IPS DF 6.9 (cell line): ENCODE measurements around the gene CNN3.

Source experiments
- DNase-seq: peaks from one replicate; pipeline ENCODE4 v3.0.0-alpha.2; 2013; ENCODE audit warnings: low read depth, low spot score
- H3K27ac ChIP-seq: one replicate; pipeline ENCODE4 v1.5.1; 2013; ENCODE audit warnings: low read length, control low read depth
- H3K27me3 ChIP-seq: 2 replicates; pipeline ENCODE4 v1.6.1; 2013; ENCODE audit warnings: mild to moderate bottlenecking, low read length; ENCODE audit not compliant: control insufficient read depth, insufficient read depth
- H3K36me3 ChIP-seq: 2 replicates; pipeline ENCODE4 v1.6.1; 2013; ENCODE audit warnings: low read length; ENCODE audit not compliant: control insufficient read depth, insufficient read depth
- H3K4me1 ChIP-seq: 2 replicates; pipeline ENCODE4 v1.6.1; 2013; ENCODE audit warnings: low read length; ENCODE audit not compliant: control insufficient read depth, insufficient read depth
- H3K4me3 ChIP-seq: 2 replicates; pipeline ENCODE4 v1.5.1; 2013; ENCODE audit warnings: mild to moderate bottlenecking, low read length
- H3K9me3 ChIP-seq: 2 replicates; pipeline ENCODE4 v1.6.1; 2013; ENCODE audit warnings: low read length, inconsistent platforms; ENCODE audit not compliant: control insufficient read depth, insufficient read depth
- WGBS: extraction: QIAGEN DNeasy Blood & Tissue Kit; methylation state at CpG from one replicate; pipeline ENCODE4 v1.1.7; 2013; ENCODE audit warnings: mixed read lengths, missing lambda C conversion rate; ENCODE audit not compliant: insufficient read length, insufficient coverage; 5-methylcytosine and 5-hydroxymethylcytosine counted together

Gene CNN3

DNA sequence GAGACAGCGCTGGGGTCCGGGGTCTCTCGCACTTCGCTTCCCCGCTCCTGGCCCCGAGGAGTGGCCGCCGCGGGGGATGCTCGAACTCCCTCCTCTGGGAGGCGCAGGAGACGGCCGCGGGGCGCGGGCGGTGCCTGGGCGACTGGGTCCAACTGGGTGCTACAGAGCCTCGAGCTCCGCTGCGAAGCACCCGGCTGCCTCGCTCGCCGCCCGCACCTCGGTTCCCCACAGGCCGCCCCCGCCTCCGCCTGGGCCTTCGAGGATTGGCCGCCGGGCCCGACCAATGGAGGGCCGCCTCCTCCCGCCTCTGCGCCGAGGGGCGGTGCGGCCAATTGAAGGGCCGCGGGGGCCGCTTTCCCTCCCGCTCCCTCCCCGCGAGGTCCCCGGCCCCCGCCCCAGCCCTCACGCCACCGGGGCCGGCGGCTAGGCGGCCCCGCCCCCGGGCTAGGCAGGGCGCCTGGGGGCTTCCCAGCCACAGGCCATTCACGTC lies at the start of gene CNN3:
Gene CNN3, minus strand, starts transcription at position 196 of the 490 bp plus-strand sequence. CDS start 216 bp downstream, outside the sequence.
- Histone ChIP-seq H3K4me1 (peaks cover 5% of the 10 kb centered on the region; the same call in 1 of the 2 replicates), H3K9me3 (no peaks in the 10 kb centered on the region), H3K36me3 (no peaks in the 10 kb centered on the region), H3K27ac (no peak within 1 kb of the TSS), H3K4me3 (peak within 1 kb of the TSS; percentile 77), H3K27me3 (no peaks in the 10 kb centered on the region)
- WGBS = no CpG with 5 or more reads among the region's 57 CpGs
- peak; percentile 55 for DNase-seq

DNA sequence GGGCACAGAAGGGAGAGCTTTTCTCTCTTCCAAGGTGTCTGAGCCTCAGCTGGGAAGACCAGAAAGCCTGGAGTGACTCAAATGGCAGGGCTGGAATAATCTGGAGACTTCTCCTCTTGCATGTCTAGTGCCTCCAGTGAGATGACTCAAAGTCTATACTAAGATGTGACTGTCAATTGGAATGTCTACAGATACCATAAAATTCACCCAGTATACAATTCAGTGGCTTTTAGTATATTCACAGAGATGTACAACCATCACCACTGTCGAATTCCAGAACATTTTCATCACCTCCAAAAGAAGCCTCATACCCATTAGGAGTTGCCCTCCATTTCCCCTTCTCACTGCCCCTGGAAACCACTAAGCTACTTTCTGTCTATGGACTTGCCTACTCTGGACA lies 47.9 kb upstream of the CNN3 start:
- Histone ChIP-seq H3K27me3 (no peaks in the 10 kb centered on the region), H3K9me3 (no peaks in the 10 kb centered on the region), H3K4me1 (peaks cover 1% of the 10 kb centered on the region; the same call in 1 of the 2 replicates), H3K4me3 (no peak overlapping the region), H3K27ac (no peak overlapping the region), H3K36me3 (no peaks in the 10 kb centered on the region)
- WGBS = no CpG with 5 or more reads among the region's 1 CpG
- DNase-seq = no peak

DNA sequence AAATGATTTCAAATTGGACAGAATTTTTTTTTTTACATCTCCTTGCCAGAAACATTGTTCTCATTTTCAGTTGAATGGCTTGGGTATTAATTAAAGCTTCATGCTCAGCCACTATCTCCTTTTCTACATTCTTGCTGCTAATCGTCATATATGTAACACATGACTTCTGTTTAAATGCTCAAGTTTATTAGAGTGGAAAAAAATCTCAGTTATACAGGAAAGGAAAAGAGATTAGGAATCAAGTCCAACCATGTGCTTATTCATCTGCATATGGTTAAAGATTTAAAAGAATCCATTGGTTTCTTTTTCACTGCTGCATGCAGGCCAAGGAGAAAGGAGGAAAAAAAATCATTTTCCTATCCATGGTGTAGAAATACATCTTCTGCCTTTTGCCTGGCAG lies 47.3 kb upstream of the CNN3 start:
- no peak overlapping the region for H3K4me3 ChIP-seq
- peaks cover 1% of the 10 kb centered on the region; the same call in 1 of the 2 replicates for H3K4me1 ChIP-seq
- H3K27ac ChIP-seq = no peak overlapping the region
- no peaks in the 10 kb centered on the region for H3K36me3 ChIP-seq
- DNase-seq = no peak
- no peaks in the 10 kb centered on the region for H3K27me3 ChIP-seq
- no CpG with 5 or more reads among the region's 1 CpG for WGBS
- no peaks in the 10 kb centered on the region for H3K9me3 ChIP-seq

DNA sequence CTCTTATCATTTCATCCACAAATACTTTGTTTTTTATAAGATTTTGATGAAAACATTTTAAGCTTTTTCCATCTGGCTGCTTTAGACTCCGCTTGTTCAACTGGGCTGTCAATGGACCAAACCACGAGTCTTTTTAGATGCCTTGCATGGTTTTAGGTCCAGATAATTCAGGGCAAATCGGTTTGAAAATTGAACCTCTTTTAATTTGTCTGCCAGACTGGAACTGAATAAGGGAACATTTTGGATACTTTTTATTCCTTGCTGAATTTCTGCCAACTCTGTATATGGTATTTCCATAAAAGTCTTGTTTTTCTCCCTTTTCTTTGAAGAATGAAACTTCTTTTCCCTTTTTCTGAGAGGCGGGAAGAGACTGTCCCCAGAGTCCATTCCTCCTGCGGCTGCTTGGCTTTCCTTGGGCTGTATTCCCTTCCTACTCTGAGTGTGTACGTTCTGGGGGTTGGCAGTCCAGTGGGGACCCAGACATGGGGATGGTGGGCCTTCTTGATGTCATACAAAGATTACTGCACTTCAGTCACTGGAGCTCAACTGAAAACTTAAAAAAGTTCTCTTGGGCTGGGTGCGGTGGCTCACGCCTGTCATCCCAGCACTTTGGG lies 46.5 kb upstream of the CNN3 start:
- peaks cover 1% of the 10 kb centered on the region; the same call in 1 of the 2 replicates for H3K4me1 ChIP-seq
- no CpG with 5 or more reads among the region's 8 CpGs for WGBS
- H3K27me3 ChIP-seq = no peaks in the 10 kb centered on the region
- no peaks in the 10 kb centered on the region for H3K9me3 ChIP-seq
- H3K27ac ChIP-seq = no peak overlapping the region
- H3K4me3 ChIP-seq = no peak overlapping the region
- no peaks in the 10 kb centered on the region for H3K36me3 ChIP-seq
- DNase-seq = no peak

DNA sequence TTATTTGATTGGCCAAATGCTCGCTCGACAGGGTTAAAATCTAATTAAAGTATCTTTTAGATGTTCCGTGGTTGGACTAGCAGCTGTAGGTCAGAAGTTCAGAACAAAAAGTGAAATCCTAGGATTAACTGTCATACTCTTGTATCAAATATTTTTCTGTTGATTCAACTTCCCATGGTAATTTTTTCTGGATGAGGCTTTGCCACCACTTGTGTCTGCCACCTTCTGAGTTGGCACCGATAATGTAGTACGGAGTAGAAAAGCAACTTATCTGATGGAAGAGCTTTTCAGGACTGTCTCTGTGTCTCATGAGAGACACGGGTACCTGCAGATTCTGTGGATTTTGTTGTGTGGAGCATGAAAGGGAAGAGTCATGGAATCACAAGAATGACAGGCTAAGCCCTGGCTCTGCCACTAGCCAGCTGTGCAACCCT lies 44.6 kb upstream of the CNN3 start:
- H3K36me3 ChIP-seq = no peaks in the 10 kb centered on the region
- no peaks in the 10 kb centered on the region for H3K9me3 ChIP-seq
- no CpG with 5 or more reads among the region's 6 CpGs for WGBS
- peaks cover 1% of the 10 kb centered on the region; the same call in 1 of the 2 replicates for H3K4me1 ChIP-seq
- H3K27me3 ChIP-seq = no peaks in the 10 kb centered on the region
- H3K4me3 ChIP-seq = no peak overlapping the region
- DNase-seq = no peak
- H3K27ac ChIP-seq = no peak overlapping the region

DNA sequence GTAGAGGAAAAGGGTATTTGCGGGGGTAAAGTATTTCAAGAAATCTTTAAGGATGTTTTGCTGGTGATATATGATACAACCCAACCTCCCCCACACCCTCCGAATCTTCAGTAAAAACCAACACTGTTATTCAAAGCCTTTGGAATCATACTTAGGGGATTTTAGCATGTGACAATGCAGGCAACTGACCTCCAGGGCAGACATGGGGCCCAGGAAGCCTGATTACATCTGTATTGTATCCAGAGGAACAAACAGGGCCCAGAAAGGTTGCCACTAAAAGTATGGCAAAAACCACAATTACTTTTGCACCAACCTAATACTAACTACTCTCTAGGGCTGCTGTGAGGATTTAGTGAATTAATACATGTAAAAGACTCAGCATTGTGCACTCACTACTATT lies 43.9 kb upstream of the CNN3 start:
- H3K27me3 ChIP-seq = no peaks in the 10 kb centered on the region
- no CpG with 5 or more reads among the region's 2 CpGs for WGBS
- DNase-seq = no peak
- no peak overlapping the region for H3K27ac ChIP-seq
- no peaks in the 10 kb centered on the region for H3K9me3 ChIP-seq
- no peak overlapping the region for H3K4me3 ChIP-seq
- no peaks in the 10 kb centered on the region for H3K36me3 ChIP-seq
- peaks cover 1% of the 10 kb centered on the region; the same call in 1 of the 2 replicates for H3K4me1 ChIP-seq

DNA sequence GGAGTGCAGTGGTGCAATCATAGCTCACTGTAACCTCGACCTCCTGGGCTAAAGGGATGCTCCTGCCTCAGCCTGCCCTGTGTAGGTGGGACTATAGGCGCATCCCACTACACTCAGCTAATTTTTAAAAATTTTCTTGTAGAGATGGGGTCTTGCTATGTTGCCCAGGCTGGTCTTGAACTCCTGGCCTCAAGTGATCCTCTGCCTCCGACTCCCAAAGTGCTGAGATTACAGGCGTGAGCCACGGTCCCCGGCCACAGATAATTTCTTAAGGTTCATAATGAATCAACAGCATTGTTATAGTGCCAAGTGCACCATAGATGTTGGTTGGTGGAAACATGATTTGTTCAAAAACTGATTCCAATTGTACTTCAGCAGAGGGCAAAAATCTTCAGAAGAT lies 42.2 kb upstream of the CNN3 start:
- peaks cover 1% of the 10 kb centered on the region; the same call in 1 of the 2 replicates for H3K4me1 ChIP-seq
- no peaks in the 10 kb centered on the region for H3K36me3 ChIP-seq
- H3K27ac ChIP-seq = no peak overlapping the region
- no peak overlapping the region for H3K4me3 ChIP-seq
- no peak for DNase-seq
- no peaks in the 10 kb centered on the region for H3K9me3 ChIP-seq
- H3K27me3 ChIP-seq = no peaks in the 10 kb centered on the region
- WGBS = no CpG with 5 or more reads among the region's 6 CpGs

DNA sequence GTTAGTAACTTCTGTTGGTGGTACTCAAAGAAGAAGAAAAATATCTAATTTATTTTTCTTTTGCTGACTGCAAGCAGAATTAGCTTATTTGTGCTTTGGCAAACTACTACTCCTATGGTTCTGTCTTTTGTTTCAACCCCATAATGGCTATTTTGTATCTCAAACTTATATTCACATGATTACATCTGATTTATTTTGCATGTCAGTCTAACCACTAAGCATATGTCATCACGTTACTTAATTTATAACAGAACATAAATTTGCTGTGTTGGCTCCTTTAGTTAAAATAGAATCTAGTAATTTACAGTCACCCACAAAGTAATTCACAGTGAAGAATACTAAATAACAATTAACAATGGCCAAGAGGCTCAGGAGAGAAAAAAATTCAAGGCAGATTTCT lies 39.1 kb upstream of the CNN3 start:
- no peaks in the 10 kb centered on the region for H3K27me3 ChIP-seq
- no peak for DNase-seq
- no peaks in the 10 kb centered on the region for H3K36me3 ChIP-seq
- H3K27ac ChIP-seq = no peak overlapping the region
- H3K4me3 ChIP-seq = no peak overlapping the region
- no CpG with 5 or more reads among the region's 1 CpG for WGBS
- H3K4me1 ChIP-seq = no peaks in the 10 kb centered on the region; the same call in 1 of the 2 replicates
- H3K9me3 ChIP-seq = no peaks in the 10 kb centered on the region

DNA sequence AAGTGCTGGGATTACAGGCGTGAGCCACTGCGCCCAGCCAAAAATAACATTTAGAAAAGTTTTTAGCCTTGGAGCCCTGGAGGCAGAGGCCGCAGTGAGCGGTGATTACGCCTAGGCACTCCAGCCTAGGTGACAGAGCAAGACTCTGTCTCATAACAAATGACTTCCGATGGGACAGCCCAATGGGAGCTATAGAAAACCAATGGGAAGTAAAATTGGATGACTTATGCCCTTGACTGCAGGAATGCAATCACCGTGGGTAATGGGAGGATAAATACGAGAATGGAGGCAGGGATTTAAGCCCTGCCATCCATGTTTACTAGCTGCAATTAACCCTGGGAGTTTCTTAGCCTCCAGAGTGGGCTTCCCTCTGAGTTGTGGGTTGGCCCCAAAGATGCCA lies 37.0 kb upstream of the CNN3 start:
- no peaks in the 10 kb centered on the region for H3K4me1 ChIP-seq
- WGBS = no CpG with 5 or more reads among the region's 8 CpGs
- DNase-seq = no peak
- no peak overlapping the region for H3K4me3 ChIP-seq
- H3K27me3 ChIP-seq = no peaks in the 10 kb centered on the region
- no peak overlapping the region for H3K27ac ChIP-seq
- H3K36me3 ChIP-seq = no peaks in the 10 kb centered on the region
- H3K9me3 ChIP-seq = no peaks in the 10 kb centered on the region

DNA sequence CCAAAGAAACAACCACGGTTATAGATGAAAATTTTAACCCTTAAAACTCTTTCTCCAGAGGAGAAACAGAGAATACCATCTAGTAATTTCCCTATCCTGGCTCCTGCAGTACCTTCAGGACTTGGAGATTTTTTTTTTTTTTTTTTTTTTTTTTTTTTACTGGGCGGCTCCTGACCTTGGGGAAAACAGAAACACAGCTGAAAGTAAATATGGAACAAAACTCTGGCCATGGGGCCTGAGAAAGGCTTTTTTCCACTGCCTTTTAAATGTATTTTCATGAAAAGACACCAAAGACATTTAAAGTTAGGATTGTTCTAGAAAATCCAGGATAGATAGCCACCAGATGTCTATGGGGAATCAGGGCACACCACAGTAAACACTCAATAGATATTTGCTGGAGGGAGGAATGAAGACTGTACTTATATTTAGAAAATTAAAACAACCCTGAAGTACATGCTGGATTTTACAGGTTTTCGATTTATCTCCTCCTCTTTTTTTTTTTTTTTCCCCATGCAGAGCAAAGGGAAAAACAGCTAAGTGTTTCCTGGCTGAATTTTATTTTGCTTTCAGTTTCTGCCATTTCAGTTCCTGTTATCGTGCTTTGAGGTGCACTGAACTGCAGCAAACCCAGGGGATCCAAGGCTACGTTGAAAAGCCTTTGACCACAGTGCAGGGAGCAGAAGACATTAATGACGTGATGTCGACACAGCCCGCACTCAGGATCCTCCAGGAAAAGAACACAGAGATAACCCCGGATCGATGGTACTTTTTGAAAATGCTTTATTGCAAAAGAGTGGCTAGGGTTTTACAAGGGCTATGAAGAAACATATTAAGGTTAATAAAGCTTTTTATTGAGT lies 35.7 kb upstream of the CNN3 start:
- no CpG with 5 or more reads among the region's 10 CpGs for WGBS
- Histone ChIP-seq H3K4me1 (no peaks in the 10 kb centered on the region), H3K27me3 (no peaks in the 10 kb centered on the region), H3K9me3 (no peaks in the 10 kb centered on the region), H3K36me3 (no peaks in the 10 kb centered on the region), H3K4me3 (no peak overlapping the region), H3K27ac (no peak overlapping the region)
- no peak for DNase-seq
